IMR-90 (cell line): ENCODE data around the gene TRIM41. TPM values are rescaled to one million over a fixed set of nuclear protein-coding genes. Genes with fewer than 3 reads are reported as not detected.
"Not testable (repeated sequence)": the region's sequence is repeated elsewhere in the genome, so short reads cannot be mapped to it uniquely, and the experiment has no call there.

ENCODE experiments used
- ATAC-seq: fragments of 200-7000 bp; cut with Tn5 transposase; 2 replicates; pipeline ENCODE4 v1.9.1; 2020; ENCODE audit warnings: low read depth, mild to moderate bottlenecking, moderate library complexity
- BruUV-seq: library from RNA; stranded (reverse); fragments of 400-500 nt; replicated peaks from 2 replicates; lab custom pipeline; 2021; lab: Mats Ljungman, UMichigan
- CTCF ChIA-PET: fragments of 300-600 bp; formaldehyde crosslinking; extraction: SDS; loops from one replicate; lab custom pipeline; 2021; ENCODE audit warnings: antibody characterized with exemption; lab: Yijun Ruan, JAX
- POLR2A ChIA-PET: fragments of 300-600 bp; sonication (Branson Sonifier 250); formaldehyde crosslinking; loops from one replicate; lab custom pipeline; 2022; ENCODE audit warnings: antibody characterized with exemption; ENCODE audit not compliant: unreplicated experiment; lab: Charles Lee
- DNase-seq: peaks from one replicate; pipeline ENCODE4 v3.0.0; 2013
- H2AFZ ChIP-seq: replicated peaks from 2 replicates; pipeline ENCODE3; 2013; ENCODE audit warnings: low read length, mild to moderate bottlenecking; ENCODE audit not compliant: poor library complexity
- H2AK5ac ChIP-seq: 2 replicates; pipeline ENCODE4 v1.6.1; 2013; ENCODE audit warnings: low read depth, low read length, inconsistent platforms
- H2AK9ac ChIP-seq: replicated peaks from 2 replicates; pipeline ENCODE3; 2013; ENCODE audit warnings: mild to moderate bottlenecking, low read depth, low read length, moderate library complexity; ENCODE audit not compliant: poor library complexity
- H2BK120ac ChIP-seq: 2 replicates; pipeline ENCODE4 v1.6.1; 2013; ENCODE audit warnings: low read depth, low read length, inconsistent platforms
- H2BK15ac ChIP-seq: 3 replicates; pipeline ENCODE4 v1.6.1; 2013; ENCODE audit warnings: low read depth, low read length, inconsistent platforms
- H2BK20ac ChIP-seq: 2 replicates; pipeline ENCODE4 v1.6.1; 2013; ENCODE audit warnings: low read depth, mild to moderate bottlenecking, inconsistent platforms, low read length, moderate library complexity
- H2BK5ac ChIP-seq: 2 replicates; pipeline ENCODE4 v1.6.1; 2013; ENCODE audit warnings: mild to moderate bottlenecking, low read depth, low read length, inconsistent platforms; ENCODE audit not compliant: poor library complexity, severe bottlenecking
- H3K14ac ChIP-seq: replicated peaks from 2 replicates; pipeline ENCODE4 v1.6.1; 2013; ENCODE audit warnings: low read depth, low read length, inconsistent platforms
- H3K18ac ChIP-seq: 2 replicates; pipeline ENCODE4 v1.6.1; 2013; ENCODE audit warnings: low read depth, low read length, control low read depth
- H3K23ac ChIP-seq: 2 replicates; pipeline ENCODE4 v1.6.1; 2013; ENCODE audit warnings: low read depth, low read length, inconsistent platforms
- H3K27ac ChIP-seq: 2 replicates; pipeline ENCODE4 v1.5.1; 2013; ENCODE audit warnings: mild to moderate bottlenecking, control low read depth, low read length; ENCODE audit not compliant: insufficient read depth
- H3K27me3 ChIP-seq: 2 replicates; pipeline ENCODE4 v1.6.1; 2013; ENCODE audit warnings: low read length; ENCODE audit not compliant: control insufficient read depth, insufficient read depth
- H3K36me3 ChIP-seq: 2 replicates; pipeline ENCODE4 v1.6.1; 2013; ENCODE audit warnings: low read length, mixed read lengths; ENCODE audit not compliant: control insufficient read depth, insufficient read depth
- H3K4ac ChIP-seq: 2 replicates; pipeline ENCODE4 v1.6.1; 2013; ENCODE audit warnings: low read depth, low read length, inconsistent platforms
- H3K4me1 ChIP-seq: 2 replicates; pipeline ENCODE4 v1.6.1; 2013; ENCODE audit warnings: low read length, mixed read lengths; ENCODE audit not compliant: control insufficient read depth, insufficient read depth
- H3K4me2 ChIP-seq: 2 replicates; pipeline ENCODE4 v1.6.1; 2013; ENCODE audit warnings: low read depth, mild to moderate bottlenecking, control low read depth, low read length, moderate library complexity
- H3K4me3 ChIP-seq: 2 replicates; pipeline ENCODE4 v1.5.1; 2013; ENCODE audit warnings: low read depth, mild to moderate bottlenecking, control low read depth, low read length, moderate library complexity; ENCODE audit not compliant: insufficient read depth
- H3K56ac ChIP-seq: 2 replicates; pipeline ENCODE4 v1.6.1; 2013; ENCODE audit warnings: low read length, inconsistent platforms; ENCODE audit not compliant: insufficient read depth; ENCODE audit errors: extremely low read depth
- H3K79me1 ChIP-seq, 2 experiments: 2 replicates each; pipeline ENCODE4 v1.6.1; 2013; ENCODE audit warnings: low read length in 2 of 2, inconsistent platforms in 1 of 2, low read depth in 1 of 2
- H3K9ac ChIP-seq: 2 replicates; pipeline ENCODE4 v1.6.1; 2013; ENCODE audit warnings: low read depth, low read length, control low read depth
- H3K9me1 ChIP-seq: 2 replicates; pipeline ENCODE4 v1.6.1; 2013; ENCODE audit warnings: low read length, inconsistent platforms; ENCODE audit not compliant: insufficient read depth
- H3K9me3 ChIP-seq: 2 replicates; pipeline ENCODE4 v1.6.1; 2013; ENCODE audit warnings: low read length; ENCODE audit not compliant: control insufficient read depth, insufficient read depth
- H4K20me1 ChIP-seq: 2 replicates; pipeline ENCODE4 v1.6.1; 2013; ENCODE audit warnings: low read length, inconsistent platforms; ENCODE audit not compliant: insufficient read depth
- H4K5ac ChIP-seq: 2 replicates; pipeline ENCODE4 v1.6.1; 2013; ENCODE audit warnings: mild to moderate bottlenecking, low read depth, low read length, control low read depth
- H4K8ac ChIP-seq, 2 experiments: 2 replicates each; pipeline ENCODE4 v1.6.1; 2013; ENCODE audit warnings: low read depth in 2 of 2, low read length in 2 of 2, control low read depth in 1 of 2, inconsistent platforms in 1 of 2
- H4K91ac ChIP-seq: 2 replicates; pipeline ENCODE4 v1.6.1; 2013; ENCODE audit warnings: low read depth, low read length, inconsistent platforms; ENCODE audit not compliant: insufficient read depth
- WGBS, 2 experiments: methylation state at CpG; one replicate each; pipeline versions ENCODE4 v1.1.5 to v1.1.7; 2013; ENCODE audit warnings: missing lambda C conversion rate in 2 of 2; ENCODE audit not compliant: insufficient read length in 1 of 2; ENCODE audit errors: extremely low coverage in 2 of 2; 5-methylcytosine and 5-hydroxymethylcytosine counted together
- dilution Hi-C: fragments of 300-500 bp; cut with HindIII; formaldehyde crosslinking; loops from one replicate; pipeline ENCODE4 v1.14.3; 2018; ENCODE audit warnings: low sequenced_read_pairs; ENCODE audit not compliant: unreplicated experiment
- in situ Hi-C: fragments of 300-500 bp; cut with MboI; formaldehyde crosslinking; loops from 3 replicates; pipeline ENCODE4 v1.14.3; 2019; ENCODE audit warnings: low sequenced_read_pairs, inconsistent platforms, mixed read lengths
- intact Hi-C: fragments of 100-400 bp; cut with micrococcal nuclease; formaldehyde crosslinking; loops from 2 replicates; pipeline ENCODE4 v1.10.0; 2022
- microRNA-seq, 2 experiments: library from miRNA; stranded (forward) in 1 of 2; unstranded in 1 of 2; fragments of 10-50 nt in 1 of 2; fragments of <30 nt in 1 of 2; gene quantifications in 1 of 2; microRNA quantifications in 1 of 2; one replicate each; pipeline versions ENCODE3 to v1.1.0; 2013 to 2020; ENCODE audit not compliant: insufficient read depth in 1 of 2, insufficient read length in 1 of 2, unreplicated experiment in 1 of 2
- polyA plus RNA-seq, 3 experiments: library from polyadenylated mRNA; depleted of rRNA; stranded (reverse); fragments of >200 nt; gene quantifications; 2 replicates each; pipeline ENCODE4 v1.2.3, GENCODE V29; 2012; ENCODE audit warnings: low replicate concordance in 1 of 3
- small RNA-seq, 5 experiments: library from RNA; depleted of rRNA; stranded (forward); fragments of <200 nt; gene quantifications; one replicate each; pipeline ENCODE3, GENCODE V24; 2012
- total RNA-seq: library from RNA; depleted of rRNA; stranded (reverse); fragments of >200 nt; gene quantifications from 2 replicates; pipeline ENCODE4 v1.2.3, GENCODE V29; 2012; rRNA removed

The TRIM41 gene
- total and polyA plus RNA-seq, 2 of the 4 experiments (the other 2 are of a cell fraction), result 5.9 to 15.7 TPM

DNA sequence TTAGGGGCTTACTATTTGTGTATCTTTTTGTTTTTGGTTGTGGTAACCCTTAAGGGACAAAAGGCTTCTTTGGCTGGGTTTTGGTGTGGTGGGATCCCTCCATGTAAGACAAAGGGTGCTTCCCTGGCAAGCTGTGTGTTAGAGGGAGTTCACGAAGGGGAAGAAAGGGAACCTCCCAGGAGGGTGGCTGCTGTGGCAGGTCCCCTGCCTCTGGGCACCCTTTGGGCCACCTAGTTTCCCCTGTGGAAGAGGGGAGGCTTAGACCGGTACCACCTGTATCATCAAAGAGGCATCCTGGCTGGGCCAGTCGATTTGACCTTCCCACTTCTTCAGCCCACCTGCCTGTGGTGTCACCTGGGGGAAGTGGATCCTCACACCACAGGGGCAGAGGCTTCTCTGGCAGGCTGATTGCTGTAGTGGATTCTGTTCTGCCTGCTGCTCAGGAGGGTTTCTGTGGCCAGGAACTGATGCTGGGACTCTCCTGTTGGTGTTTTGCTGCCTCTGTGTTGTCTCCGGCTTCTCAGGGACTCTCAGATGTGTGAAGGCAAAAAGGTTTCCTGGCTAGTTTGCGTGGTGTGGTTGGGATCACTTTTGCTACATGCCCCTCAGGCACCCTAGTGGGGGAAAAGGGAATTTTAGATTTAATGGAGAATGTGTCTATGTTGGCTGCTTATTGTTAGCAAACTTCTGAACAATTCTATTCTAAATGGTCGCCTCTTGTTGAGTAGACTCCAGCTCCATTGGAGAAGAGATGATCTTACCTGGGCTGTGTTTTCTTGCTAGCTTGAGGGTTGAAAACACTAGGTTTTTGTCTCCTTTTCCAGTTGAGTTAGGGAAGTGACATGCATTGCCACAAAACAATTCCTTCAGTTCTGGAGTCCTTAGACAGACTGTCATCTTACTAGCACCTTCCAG, 61.0 kb downstream of the TRIM41 start:
- H3K4ac ChIP-seq, H4K20me1 ChIP-seq, DNase-seq, H2BK120ac ChIP-seq, H3K9me3 ChIP-seq, H2AK5ac ChIP-seq, POLR2A ChIA-PET, H2BK20ac ChIP-seq, H3K27me3 ChIP-seq, H3K14ac ChIP-seq, BruUV-seq, H3K36me3 ChIP-seq, in situ Hi-C loops, H3K4me2 ChIP-seq, H2AK9ac ChIP-seq, H4K8ac ChIP-seq, H4K91ac ChIP-seq, H3K9me1 ChIP-seq, H3K27ac ChIP-seq, H3K4me3 ChIP-seq, H3K23ac ChIP-seq, H3K18ac ChIP-seq, H2AFZ ChIP-seq, H2BK15ac ChIP-seq, H3K9ac ChIP-seq, dilution Hi-C loops, ATAC-seq, H4K5ac ChIP-seq, H3K56ac ChIP-seq, H3K4me1 ChIP-seq, CTCF ChIA-PET, H2BK5ac ChIP-seq, H3K79me1 ChIP-seq, intact Hi-C loops: not testable (repeated sequence)
- WGBS, 2 experiments, result no CpG with 5 or more reads among the region's 6 CpGs

Small RNA genes lying within 50 kb of the gene (microRNA-seq; reads per million reads assigned to microRNA genes)
- gene MIR4638 (ENCODE audit: insufficient read depth in 1 of 2, insufficient read length in 1 of 2, unreplicated experiment in 1 of 2), result 0 to 0.37 reads per million in 2 experiments
- not detected for gene SNORD95 (ENCODE audit: insufficient read depth, insufficient read length)
- gene SNORD96A (ENCODE audit: insufficient read depth, insufficient read length), result not detected

Small RNA genes lying within 50 kb of the gene (small RNA-seq; reads per million reads assigned to genes)
- 0 reads per million in 5 experiments for gene MIR4638
- 0 reads per million in 5 experiments for gene SNORD95
- 0 reads per million in 5 experiments for gene SNORD96A

Other genes with a start within 250 kb of the TRIM41 start
- gene BTNL3, start 234.4 kb upstream of the TRIM41 start, total RNA-seq, result not detected in 2 replicates
- not detected in 2 replicates for gene BTNL3, start 234.4 kb upstream of the TRIM41 start, polyA plus RNA-seq (2012; rRNA removed)
- gene BTNL9, start 183.0 kb upstream of the TRIM41 start, total RNA-seq, result not detected in 2 replicates
- not detected in 2 replicates for gene BTNL9, start 183.0 kb upstream of the TRIM41 start, polyA plus RNA-seq (2012; rRNA removed)
- gene OR2V1, start 92.1 kb upstream of the TRIM41 start, total RNA-seq, result not detected in 2 replicates
- not detected in 2 replicates for gene OR2V1, start 92.1 kb upstream of the TRIM41 start, polyA plus RNA-seq (2012; rRNA removed)
- not detected in 2 replicates for gene OR2V2, start 75.7 kb upstream of the TRIM41 start, total RNA-seq
- not detected in 2 replicates for gene OR2V2, start 75.7 kb upstream of the TRIM41 start, polyA plus RNA-seq (2012; rRNA removed)
- 0.54 and 0.83 TPM in 2 replicates for gene TRIM7, start 18.1 kb upstream of the TRIM41 start, total RNA-seq
- gene TRIM7, start 18.1 kb upstream of the TRIM41 start, polyA plus RNA-seq (2012; rRNA removed), result 1.0 and 1.3 TPM in 2 replicates
- 5,432 and 9,350 TPM in 2 replicates for gene RACK1, start 20.6 kb downstream of the TRIM41 start, total RNA-seq
- 4,263 and 4,589 TPM in 2 replicates for gene RACK1, start 20.6 kb downstream of the TRIM41 start, polyA plus RNA-seq (2012; rRNA removed)
- 2.3 and 3.9 TPM in 2 replicates for gene TRIM52, start 37.9 kb downstream of the TRIM41 start, total RNA-seq
- gene TRIM52, start 37.9 kb downstream of the TRIM41 start, polyA plus RNA-seq (2012; rRNA removed), result 6.1 and 6.9 TPM in 2 replicates
- gene OR4F3, start 144.0 kb downstream of the TRIM41 start, total RNA-seq, result not detected in 2 replicates
- not detected in 2 replicates for gene OR4F3, start 144.0 kb downstream of the TRIM41 start, polyA plus RNA-seq (2012; rRNA removed)